ENCODE measurements around the gene LY9.
"Not testable (repeated sequence)": the region's sequence is repeated elsewhere in the genome, so short reads cannot be mapped to it uniquely, and the experiment has no call there.

LY9 gene

GRCh38 chr1:160863061-160863773 lies 67.2 kb downstream of the LY9 start:
- H3K4me3 ChIP-seq, result no peak overlapping the region
- TF ChIP-seq CTCF (IDR thresholded peaks at IDR 0.05), result no peak
- peak overlapping the region in 1 of 2 donors; percentile 62 for H3K27ac ChIP-seq
- no peak for DNase-seq (ENCODE audit: low spot score)

- H3K27ac ChIP-seq, result no peak overlapping the region
- no peak for DNase-seq (ENCODE audit: low spot score)
- no peak for TF ChIP-seq CTCF (IDR thresholded peaks at IDR 0.05)
- H3K4me3 ChIP-seq, result no peak overlapping the region
These were observed 67.8 kb downstream of the LY9 start for GRCh38 chr1:160863774-160864131.

- Histone ChIP-seq H3K4me3 (no peak overlapping the region), H3K27ac (peak overlapping the region in 1 of 2 donors; percentile 22)
- no peak for DNase-seq (ENCODE audit: low spot score)
- TF ChIP-seq CTCF (IDR thresholded peaks at IDR 0.05), result no peak
These were observed 68.2 kb downstream of the LY9 start for GRCh38 chr1:160864173-160864572.

- no peak overlapping the region for H3K27ac ChIP-seq
- H3K4me3 ChIP-seq, result no peak overlapping the region
- TF ChIP-seq CTCF (IDR thresholded peaks at IDR 0.05), result no peak
- no peak for DNase-seq (ENCODE audit: low spot score)
These were observed 69.4 kb downstream of the LY9 start for GRCh38 chr1:160865337-160865736.

- Histone ChIP-seq H3K27ac (no peak overlapping the region), H3K4me3 (no peak overlapping the region)
- TF ChIP-seq CTCF (IDR thresholded peaks at IDR 0.05), result no peak
- no peak for DNase-seq (ENCODE audit: low spot score)
These were observed 70.2 kb downstream of the LY9 start for GRCh38 chr1:160866001-160866694.

- Histone ChIP-seq H3K4me3 (no peak overlapping the region), H3K27ac (no peak overlapping the region)
- no peak for DNase-seq (ENCODE audit: low spot score)
- no peak for TF ChIP-seq CTCF (IDR thresholded peaks at IDR 0.05)
These were observed 70.8 kb downstream of the LY9 start for GRCh38 chr1:160866695-160867260.

GRCh38 chr1:160867651-160868050 lies 71.7 kb downstream of the LY9 start:
- not testable (repeated sequence) for H3K4me3 ChIP-seq; DNase-seq (ENCODE audit: low spot score); H3K27ac ChIP-seq
